ENCODE results near the gene NMRK1. TPM values are rescaled to one million over a fixed set of nuclear protein-coding genes. Genes with fewer than 3 reads are reported as not detected.

NMRK1 gene
- total RNA-seq, 1 donor from 2014 or later: 28.4 TPM

GRCh38 chr9:75102177-75102790 lies 14.3 kb upstream of the NMRK1 start:
- DNase-seq (ENCODE audit: extremely low read depth, low read depth, low spot score): no peak

- DNase-seq (ENCODE audit: extremely low read depth, low read depth, low spot score): no peak
Observed at GRCh38 chr9:75101004-75101588, 13.1 kb upstream of the NMRK1 start.

GRCh38 chr9:75096796-75097195 lies 8.8 kb upstream of the NMRK1 start:
- no peak for DNase-seq (ENCODE audit: extremely low read depth, low read depth, low spot score)

- DNase-seq (ENCODE audit: extremely low read depth, low read depth, low spot score): no peak
Observed at GRCh38 chr9:75092766-75093165, 4.8 kb upstream of the NMRK1 start.

- no peak for DNase-seq (ENCODE audit: extremely low read depth, low read depth, low spot score)
Observed at GRCh38 chr9:75090579-75090978, 2.6 kb upstream of the NMRK1 start.

GRCh38 chr9:75089373-75089766 lies 1.4 kb upstream of the NMRK1 start:
- no peak for DNase-seq (ENCODE audit: extremely low read depth, low read depth, low spot score)

- no peak for DNase-seq (ENCODE audit: extremely low read depth, low read depth, low spot score)
Observed at GRCh38 chr9:75088646-75089372, 854 bp upstream of the NMRK1 start.

- no peak for DNase-seq (ENCODE audit: extremely low read depth, low read depth, low spot score)
Observed at GRCh38 chr9:75087289-75087823, 599 bp downstream of the NMRK1 start.

- DNase-seq (ENCODE audit: extremely low read depth, low read depth, low spot score): no peak
Observed at GRCh38 chr9:75086541-75087288, 1.2 kb downstream of the NMRK1 start.

- DNase-seq (ENCODE audit: extremely low read depth, low read depth, low spot score): no peak
Observed at GRCh38 chr9:75085640-75086039, 2.3 kb downstream of the NMRK1 start.

GRCh38 chr9:75084081-75084672 lies 3.8 kb downstream of the NMRK1 start:
- no peak for DNase-seq (ENCODE audit: extremely low read depth, low read depth, low spot score)

GRCh38 chr9:75083188-75083970 lies 4.6 kb downstream of the NMRK1 start:
- DNase-seq (ENCODE audit: extremely low read depth, low read depth, low spot score): no peak

- no peak for DNase-seq (ENCODE audit: extremely low read depth, low read depth, low spot score)
Observed at GRCh38 chr9:75081632-75082031, 6.3 kb downstream of the NMRK1 start.

- no peak for DNase-seq (ENCODE audit: extremely low read depth, low read depth, low spot score)
Observed at GRCh38 chr9:75072895-75073294, 15.1 kb downstream of the NMRK1 start.

GRCh38 chr9:75071530-75072122 lies 16.3 kb downstream of the NMRK1 start:
- DNase-seq (ENCODE audit: extremely low read depth, low read depth, low spot score): no peak

- DNase-seq (ENCODE audit: extremely low read depth, low read depth, low spot score): no peak
Observed at GRCh38 chr9:75069171-75069570, 18.8 kb downstream of the NMRK1 start.

- no peak for DNase-seq (ENCODE audit: extremely low read depth, low read depth, low spot score)
Observed at GRCh38 chr9:75067894-75068293, 20.1 kb downstream of the NMRK1 start.

GRCh38 chr9:75065510-75065909 lies 22.4 kb downstream of the NMRK1 start:
- no peak for DNase-seq (ENCODE audit: extremely low read depth, low read depth, low spot score)

- no peak for DNase-seq (ENCODE audit: extremely low read depth, low read depth, low spot score)
Observed at GRCh38 chr9:75064307-75065025, 23.5 kb downstream of the NMRK1 start.

Measured in glomerular endothelial cell (primary cell).